Measurements from ENCODE around the gene S100A5. TPM values are rescaled to one million over a fixed set of nuclear protein-coding genes. Genes with fewer than 3 reads are reported as not detected.
"Not testable (repeated sequence)": the region's sequence is repeated elsewhere in the genome, so short reads cannot be mapped to it uniquely, and the experiment has no call there.

Gene S100A5
- total RNA-seq, 2 donors from 2014 or later, result not detected

GRCh38 chr1:153520818-153521476 lies 19.8 kb downstream of the S100A5 start:
- Histone ChIP-seq H3K4me1 (peaks cover 0 to 11% of the 10 kb centered on the region in 2 donors), H3K27me3 (no peaks in the 10 kb centered on the region), H3K27ac (no peak overlapping the region), H3K9me3 (no peaks in the 10 kb centered on the region), H3K4me3 (no peak overlapping the region), H3K36me3 (no peaks in the 10 kb centered on the region)
- no peak for TF ChIP-seq CTCF (IDR thresholded peaks at IDR 0.05)
- no peak for DNase-seq (ENCODE audit: low spot score)

GRCh38 chr1:153520137-153520691 lies 20.5 kb downstream of the S100A5 start:
- H3K9me3 ChIP-seq; H3K27ac ChIP-seq; DNase-seq (ENCODE audit: low spot score); H3K36me3 ChIP-seq; H3K4me3 ChIP-seq; H3K27me3 ChIP-seq: not testable (repeated sequence)
- H3K4me1 ChIP-seq, result peaks cover 0 to 13% of the 10 kb centered on the region in 2 donors

- no peaks in the 10 kb centered on the region for H3K36me3 ChIP-seq
- H3K4me3 ChIP-seq, result no peak overlapping the region
- no peaks in the 10 kb centered on the region for H3K27me3 ChIP-seq
- no peak for DNase-seq (ENCODE audit: low spot score)
- peaks cover 0 to 12% of the 10 kb centered on the region in 2 donors for H3K4me1 ChIP-seq
- no peak for TF ChIP-seq CTCF (IDR thresholded peaks at IDR 0.05)
- no peak overlapping the region for H3K27ac ChIP-seq
- no peaks in the 10 kb centered on the region for H3K9me3 ChIP-seq
Measured at GRCh38 chr1:153519242-153519641, 21.5 kb downstream of the S100A5 start.

GRCh38 chr1:153515504-153516394 lies 25.0 kb downstream of the S100A5 start:
- Histone ChIP-seq H3K4me3 (no peak overlapping the region), H3K27ac (no peak overlapping the region), H3K27me3 (no peaks in the 10 kb centered on the region), H3K36me3 (no peaks in the 10 kb centered on the region), H3K4me1 (peaks cover 0 to 15% of the 10 kb centered on the region in 2 donors), H3K9me3 (no peaks in the 10 kb centered on the region)
- TF ChIP-seq CTCF (IDR thresholded peaks at IDR 0.05), result no peak
- DNase-seq (ENCODE audit: low spot score), result no peak

- TF ChIP-seq CTCF (IDR thresholded peaks at IDR 0.05), result no peak
- no peaks in the 10 kb centered on the region for H3K36me3 ChIP-seq
- no peaks in the 10 kb centered on the region for H3K27me3 ChIP-seq
- no peak for DNase-seq (ENCODE audit: low spot score)
- H3K9me3 ChIP-seq, result no peaks in the 10 kb centered on the region
- no peak overlapping the region for H3K4me3 ChIP-seq
- peaks cover 0 to 15% of the 10 kb centered on the region in 2 donors for H3K4me1 ChIP-seq
- no peak overlapping the region for H3K27ac ChIP-seq
Measured at GRCh38 chr1:153513666-153514065, 27.1 kb downstream of the S100A5 start.

- Histone ChIP-seq H3K4me3 (no peak overlapping the region), H3K27me3 (no peaks in the 10 kb centered on the region), H3K4me1 (peaks cover 0 to 15% of the 10 kb centered on the region in 2 donors), H3K27ac (no peak overlapping the region), H3K9me3 (no peaks in the 10 kb centered on the region), H3K36me3 (no peaks in the 10 kb centered on the region)
- peak in 1 of 2 donors; percentile 33 for TF ChIP-seq CTCF (IDR thresholded peaks at IDR 0.05)
- DNase-seq (ENCODE audit: low spot score), result no peak
Measured at GRCh38 chr1:153513023-153513422, 27.7 kb downstream of the S100A5 start.

Data from right atrium auricular region (tissue), 2 donors.